ENCODE data around the gene ZBTB16.

- TF ChIP-seq CTCF (IDR thresholded peaks at IDR 0.05) (no peak), POLR2A (IDR thresholded peaks at IDR 0.05) (no peak), EP300 (IDR thresholded peaks at IDR 0.05) (no peak), POLR2AphosphoS5 (IDR thresholded peaks at IDR 0.05) (peak in 2 of 4 donors; percentile 17 to 23)
These were observed 75.4 kb downstream of the ZBTB16 start for GRCh38 chr11:114134870-114135269.

All from sigmoid colon (tissue), 4 donors.